BE2C (cell line): ENCODE measurements around the gene IFITM5.
"Not testable (repeated sequence)": the region's sequence is repeated elsewhere in the genome, so short reads cannot be mapped to it uniquely, and the experiment has no call there.

Experiments
- DNase-seq: peaks from one replicate; pipeline ENCODE4 v3.0.0-alpha.2; 2020
- H3K27me3 ChIP-seq: fragments of 250-450 bp; sonication (Bioruptor Pico); 2 replicates; pipeline ENCODE4 v1.5.1; 2020; ENCODE audit warnings: mild to moderate bottlenecking
- H3K36me3 ChIP-seq: fragments of 250-450 bp; sonication (Bioruptor Pico); 2 replicates; pipeline ENCODE4 v1.5.1; 2020; ENCODE audit warnings: mild to moderate bottlenecking
- H3K4me1 ChIP-seq: fragments of 250-450 bp; sonication (Bioruptor Pico); 2 replicates; pipeline ENCODE4 v1.5.1; 2020
- H3K4me3 ChIP-seq: 2 replicates; pipeline ENCODE4 v1.5.1; 2011; ENCODE audit warnings: low read depth, low read length
- H3K9me3 ChIP-seq: fragments of 250-450 bp; sonication (Bioruptor Pico); 2 replicates; pipeline ENCODE4 v1.5.1; 2020
- CTCF ChIP-seq: IDR thresholded peaks from 2 replicates; pipeline ENCODE4 v1.5.1; 2012; ENCODE audit warnings: mild to moderate bottlenecking, low read depth, low read length

Gene IFITM5

GRCh38 chr11:324156-324555, 24.8 kb upstream of the IFITM5 start:
- Histone ChIP-seq H3K9me3 (no peaks in the 10 kb centered on the region), H3K27me3 (no peaks in the 10 kb centered on the region), H3K4me3 (no peak overlapping the region), H3K4me1 (no peaks in the 10 kb centered on the region), H3K36me3 (no peaks in the 10 kb centered on the region)
- no peak for DNase-seq
- no peak for TF ChIP-seq CTCF

GRCh38 chr11:319888-320273, 20.6 kb upstream of the IFITM5 start:
- H3K27me3 ChIP-seq, H3K4me3 ChIP-seq, H3K4me1 ChIP-seq, H3K9me3 ChIP-seq, DNase-seq, H3K36me3 ChIP-seq: not testable (repeated sequence)

- H3K27me3 ChIP-seq, result not testable (repeated sequence)
Observed at GRCh38 chr11:319121-319887, 20.0 kb upstream of the IFITM5 start.

GRCh38 chr11:318405-319120, 19.2 kb upstream of the IFITM5 start:
- H3K36me3 ChIP-seq, H3K4me3 ChIP-seq, DNase-seq: not testable (repeated sequence)

More at GRCh38 chr11:319121-319887, 20.0 kb upstream of the IFITM5 start:
- H3K4me3 ChIP-seq, H3K4me1 ChIP-seq, H3K36me3 ChIP-seq, DNase-seq, H3K9me3 ChIP-seq: not testable (repeated sequence)

GRCh38 chr11:317668-318404, 18.5 kb upstream of the IFITM5 start:
- not testable (repeated sequence) for H3K4me3 ChIP-seq, H3K27me3 ChIP-seq, H3K36me3 ChIP-seq, H3K4me1 ChIP-seq, DNase-seq, H3K9me3 ChIP-seq

More at GRCh38 chr11:318405-319120, 19.2 kb upstream of the IFITM5 start:
- H3K27me3 ChIP-seq, H3K9me3 ChIP-seq, H3K4me1 ChIP-seq: not testable (repeated sequence)

GRCh38 chr11:316891-317301, 17.6 kb upstream of the IFITM5 start:
- Histone ChIP-seq H3K27me3 (peaks cover 5% of the 10 kb centered on the region), H3K4me3 (no peak overlapping the region), H3K9me3 (no peaks in the 10 kb centered on the region), H3K4me1 (no peaks in the 10 kb centered on the region), H3K36me3 (no peaks in the 10 kb centered on the region)
- TF ChIP-seq CTCF, result no peak
- no peak for DNase-seq

- H3K4me1 ChIP-seq, result no peaks in the 10 kb centered on the region
- no peaks in the 10 kb centered on the region for H3K36me3 ChIP-seq
- no peak overlapping the region for H3K4me3 ChIP-seq
- no peak for DNase-seq
- peaks cover 5% of the 10 kb centered on the region for H3K27me3 ChIP-seq
- no peaks in the 10 kb centered on the region for H3K9me3 ChIP-seq
- no peak for TF ChIP-seq CTCF
Observed at GRCh38 chr11:316031-316701, 16.8 kb upstream of the IFITM5 start.
